SKM-1 (cell line): ENCODE measurements around the gene SSH2.

ENCODE experiments used
- DNase-seq: peaks from one replicate; lab custom pipeline; 2025; ENCODE audit not compliant: unreplicated experiment; lab: John Stamatoyannopoulos, UW

Gene SSH2

DNA sequence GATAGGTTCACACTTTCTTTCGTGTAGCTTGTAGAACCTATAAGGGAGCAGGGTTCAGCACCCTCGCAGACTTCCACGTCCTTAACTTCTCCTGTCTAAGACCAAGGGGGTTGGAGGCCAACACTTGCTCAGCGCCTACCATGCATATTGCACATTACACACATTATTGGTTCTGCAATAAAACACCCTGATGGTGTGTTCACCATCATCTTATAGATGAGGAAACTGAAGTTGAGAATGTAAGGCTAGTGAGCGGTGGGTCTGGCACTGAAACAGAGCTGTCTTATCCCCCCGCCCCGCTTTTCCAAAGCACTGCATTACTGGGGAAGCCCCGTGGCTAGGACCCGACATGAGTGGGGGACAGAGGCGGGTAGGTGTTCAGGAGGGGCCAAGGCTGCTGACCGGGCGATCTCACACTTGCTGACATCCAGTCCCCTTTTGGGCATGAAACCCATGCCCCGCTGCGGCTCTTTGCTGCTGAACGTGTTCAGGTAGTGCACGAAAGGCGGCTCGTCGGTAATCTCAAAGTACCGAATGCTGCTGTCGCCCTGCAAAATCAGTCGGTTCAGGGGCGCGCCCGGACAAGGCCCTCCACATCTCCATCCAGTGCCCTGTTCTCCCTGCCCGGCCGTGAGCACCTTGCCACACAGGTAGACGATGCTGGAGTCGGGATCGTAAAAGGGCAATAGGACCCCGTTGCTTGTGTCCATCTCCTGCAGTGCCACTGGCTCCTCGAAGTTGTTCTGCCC is 313.6 kb downstream of the SSH2 start:
- no peak for DNase-seq

DNA sequence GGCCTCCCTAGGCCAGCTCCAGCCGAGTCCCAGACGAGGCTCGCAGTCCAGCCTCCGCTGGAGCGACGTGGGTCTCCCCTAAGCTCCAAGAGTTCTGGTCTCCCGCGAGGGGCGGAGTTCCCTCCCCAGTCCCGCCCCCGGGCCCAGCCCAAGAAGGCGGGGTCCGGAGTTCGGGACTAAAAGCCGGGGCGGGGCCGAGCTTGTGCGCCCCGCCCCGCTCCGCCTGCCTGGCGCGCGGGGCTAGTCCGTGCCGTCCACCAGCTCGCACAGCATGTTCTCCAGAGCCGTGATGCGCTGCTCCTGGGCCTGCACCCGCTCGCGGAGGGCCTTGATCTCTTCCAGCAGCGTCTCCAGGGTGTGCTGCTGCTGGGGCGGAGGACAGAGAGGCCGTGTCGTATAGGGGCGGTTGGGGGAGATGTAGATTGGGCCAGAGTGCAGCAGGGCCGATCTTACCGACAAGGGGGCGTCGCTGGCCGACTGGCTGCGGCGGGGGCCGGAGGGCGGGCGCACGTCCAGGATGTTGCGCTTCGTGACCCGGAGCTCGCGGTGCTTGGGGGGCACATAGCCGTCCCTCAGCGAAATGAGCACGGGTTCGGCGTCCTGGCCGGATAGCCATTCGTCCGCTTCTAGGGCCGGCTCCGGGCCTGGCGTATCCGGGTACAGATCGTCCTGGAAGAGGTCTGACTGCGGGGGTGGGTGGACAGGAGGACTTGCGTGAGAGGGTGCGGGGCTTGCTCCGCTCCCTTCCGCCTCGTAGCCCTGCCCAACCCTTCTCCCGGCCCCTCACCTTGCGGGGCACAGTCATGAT is 314.3 kb downstream of the SSH2 start:
- DNase-seq: peak; percentile 54

- no peak for DNase-seq
Observed at GRCh38 chr17:29615048-29615385, 315.0 kb downstream of the SSH2 start.

DNA sequence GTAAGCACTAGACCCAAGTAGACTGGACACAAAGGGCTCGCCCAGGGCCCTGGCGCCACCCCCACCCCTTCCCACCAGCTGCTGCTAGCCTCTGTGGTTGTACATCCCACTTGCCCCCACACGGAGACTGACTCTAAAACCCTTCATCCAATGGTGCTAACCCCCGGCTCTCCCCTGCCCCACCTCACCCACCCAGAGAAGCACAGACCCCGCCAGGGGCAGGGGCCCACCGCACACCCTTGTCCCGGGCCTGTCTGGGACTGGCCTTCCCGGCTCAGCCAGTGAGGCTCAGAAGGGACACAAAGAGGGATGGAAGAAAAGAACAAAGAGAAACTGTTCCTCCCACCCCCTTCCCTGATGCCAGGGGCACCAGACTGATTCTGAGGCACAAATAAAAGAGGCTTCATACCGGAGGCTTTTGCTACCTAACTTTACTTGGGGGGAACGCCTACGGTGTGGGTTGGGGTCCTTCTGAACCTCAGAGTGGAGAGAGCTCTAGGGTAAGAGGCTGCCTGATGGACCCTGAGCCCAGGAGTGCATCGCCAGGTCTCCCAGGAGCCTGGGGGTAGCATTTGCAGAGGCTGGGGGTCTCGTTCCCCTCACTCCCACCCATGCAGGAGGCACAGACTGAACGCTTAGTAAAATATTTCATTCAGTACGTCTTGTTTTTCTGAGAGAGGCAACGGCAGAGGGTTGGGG is 315.5 kb downstream of the SSH2 start:
- DNase-seq: no peak

- DNase-seq: no peak
Observed at GRCh38 chr17:29613856-29614255, 316.2 kb downstream of the SSH2 start.

DNA sequence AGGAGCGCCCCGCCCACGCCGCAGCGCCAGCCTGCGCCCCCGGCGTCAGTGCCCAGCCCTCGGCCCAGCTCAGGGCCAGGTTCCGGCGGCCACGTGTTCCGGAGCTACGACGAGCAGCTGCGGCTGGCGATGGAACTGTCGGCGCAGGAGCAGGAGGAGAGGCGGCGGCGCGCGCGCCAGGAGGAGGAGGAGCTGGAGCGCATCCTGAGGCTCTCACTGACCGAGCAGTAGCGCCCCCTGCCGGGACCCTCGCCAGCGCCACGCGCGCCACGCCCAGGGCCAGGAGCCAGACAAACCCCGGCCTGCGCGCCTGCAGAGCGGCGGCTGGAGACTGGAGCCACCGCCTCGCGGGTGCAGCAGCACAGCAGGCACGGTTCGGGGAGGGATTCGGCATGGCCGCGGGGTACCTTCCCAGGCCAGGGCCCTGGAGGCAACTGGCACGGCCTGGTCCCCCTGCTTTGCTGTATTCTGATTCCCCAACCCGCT is 316.6 kb downstream of the SSH2 start:
- DNase-seq: peak; percentile 83

GRCh38 chr17:29612404-29613280 is 317.4 kb downstream of the SSH2 start:
- no peak for DNase-seq

DNA sequence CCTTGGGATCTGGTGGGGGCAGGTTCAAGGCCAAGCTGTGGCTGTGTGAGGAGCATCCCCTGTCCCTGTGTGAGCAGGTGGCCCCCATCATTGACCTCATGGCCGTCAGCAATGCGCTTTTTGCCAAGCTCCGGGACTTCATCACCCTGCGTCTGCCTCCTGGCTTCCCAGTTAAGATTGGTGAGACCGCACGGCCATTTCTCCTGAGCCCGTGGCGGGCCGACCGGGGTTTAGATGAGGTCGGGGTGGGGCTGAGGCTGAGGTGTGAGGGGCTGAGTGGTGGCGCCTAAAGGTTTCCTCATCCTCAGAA is 318.0 kb downstream of the SSH2 start:
- DNase-seq: no peak

DNA sequence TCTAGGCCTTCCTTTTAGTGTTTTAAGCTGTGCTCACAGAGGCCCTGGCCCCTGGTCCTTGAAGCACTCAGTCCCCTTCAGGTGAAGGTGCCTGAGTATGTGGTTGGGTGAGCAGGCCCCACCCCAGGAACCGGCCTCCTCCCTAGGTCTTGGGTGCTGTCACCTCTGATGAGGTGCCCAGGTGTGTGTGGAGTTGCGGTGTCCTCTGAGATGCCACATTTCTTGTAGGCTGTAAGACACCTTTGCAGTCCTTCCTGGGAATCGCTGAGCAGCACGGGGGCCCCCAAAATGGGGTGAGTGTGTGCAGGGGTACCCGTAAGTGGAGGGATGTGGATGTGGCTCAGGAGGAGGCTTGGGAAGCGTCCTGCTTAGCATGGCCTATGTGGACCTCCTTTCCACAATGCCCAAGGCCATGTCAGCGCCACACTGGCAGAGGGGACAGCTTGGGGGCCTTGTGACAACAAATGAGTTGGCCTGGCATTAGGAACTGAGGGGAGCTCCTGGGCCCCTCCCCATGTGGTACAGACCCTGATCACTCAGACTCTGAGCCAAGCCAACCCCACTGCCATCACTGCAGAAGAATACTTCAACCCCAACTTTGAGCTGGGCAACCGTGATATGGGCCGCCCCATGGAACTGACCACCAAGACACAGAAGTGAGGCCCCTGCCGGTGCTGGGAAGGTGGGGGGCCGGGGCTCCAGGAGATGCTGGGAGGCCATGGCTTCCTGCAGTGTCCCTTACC is 318.5 kb downstream of the SSH2 start:
- no peak for DNase-seq

DNA sequence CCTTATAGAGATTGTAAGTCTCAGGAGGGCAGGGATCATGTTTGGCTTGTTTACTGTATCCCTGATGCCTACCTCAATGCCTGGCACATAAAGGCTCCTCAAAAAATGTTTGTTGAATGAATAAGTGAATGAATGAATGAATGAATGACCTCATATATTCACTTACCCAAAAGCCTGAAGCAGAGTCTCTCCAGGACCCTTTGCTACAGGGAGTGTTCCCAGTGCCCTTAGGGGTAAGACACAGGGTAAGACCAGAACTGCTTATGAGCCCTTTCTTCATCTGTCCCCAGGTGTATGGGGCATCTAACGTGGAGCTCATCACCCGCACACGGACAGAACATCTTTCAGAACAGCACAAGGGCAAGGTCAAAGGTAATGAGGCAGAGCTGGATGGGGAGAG is 319.6 kb downstream of the SSH2 start:
- no peak for DNase-seq

DNA sequence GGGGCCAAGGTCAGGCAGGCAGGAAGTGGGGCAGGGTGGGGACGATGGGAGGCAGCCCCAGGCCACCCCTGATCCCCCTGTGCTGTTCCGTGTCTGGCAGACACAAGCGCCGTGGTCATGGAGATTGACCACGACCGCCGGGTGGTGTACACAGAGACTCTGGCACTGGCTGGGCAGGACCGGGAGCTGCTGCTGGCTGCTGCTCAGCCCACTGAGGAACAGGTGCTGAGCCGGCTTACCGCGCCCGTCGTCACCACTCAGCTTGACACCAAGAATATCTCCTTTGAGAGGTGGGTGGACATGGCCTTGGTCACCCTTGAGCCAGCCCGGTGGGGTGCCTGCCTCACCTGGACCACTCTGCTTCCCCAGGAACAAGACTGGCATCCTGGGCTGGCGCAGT is 321.0 kb downstream of the SSH2 start:
- no peak for DNase-seq

DNA sequence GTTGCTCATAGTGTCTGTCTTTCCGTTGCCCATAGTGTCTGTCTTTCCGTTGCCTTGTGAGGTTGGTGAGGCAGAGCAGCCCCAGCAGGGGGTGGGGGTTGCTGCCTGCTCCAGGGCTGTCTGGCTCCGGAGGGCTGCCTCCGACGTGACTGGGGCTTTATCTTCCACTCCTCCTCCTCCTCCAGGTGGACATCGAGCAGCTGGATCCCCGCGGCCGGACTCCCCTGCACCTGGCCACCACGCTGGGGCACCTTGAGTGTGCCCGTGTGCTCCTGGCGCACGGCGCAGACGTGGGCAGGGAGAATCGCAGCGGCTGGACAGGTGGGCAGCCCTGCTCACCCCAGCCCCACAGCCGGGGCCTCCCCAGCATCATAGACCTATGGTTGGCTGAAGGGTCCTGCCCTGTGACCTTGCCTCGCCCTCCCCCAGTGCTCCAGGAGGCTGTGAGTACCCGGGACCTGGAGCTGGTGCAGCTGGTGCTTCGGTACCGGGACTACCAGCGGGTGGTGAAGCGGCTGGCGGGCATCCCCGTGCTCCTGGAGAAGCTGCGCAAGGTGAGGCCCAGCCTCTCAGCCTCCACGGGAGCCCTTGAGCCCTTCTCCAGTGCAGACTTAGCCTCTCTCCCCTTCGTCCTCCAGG is 322.4 kb downstream of the SSH2 start:
- no peak for DNase-seq

GRCh38 chr17:29603109-29603674 is 326.8 kb downstream of the SSH2 start:
- DNase-seq: no peak

DNA sequence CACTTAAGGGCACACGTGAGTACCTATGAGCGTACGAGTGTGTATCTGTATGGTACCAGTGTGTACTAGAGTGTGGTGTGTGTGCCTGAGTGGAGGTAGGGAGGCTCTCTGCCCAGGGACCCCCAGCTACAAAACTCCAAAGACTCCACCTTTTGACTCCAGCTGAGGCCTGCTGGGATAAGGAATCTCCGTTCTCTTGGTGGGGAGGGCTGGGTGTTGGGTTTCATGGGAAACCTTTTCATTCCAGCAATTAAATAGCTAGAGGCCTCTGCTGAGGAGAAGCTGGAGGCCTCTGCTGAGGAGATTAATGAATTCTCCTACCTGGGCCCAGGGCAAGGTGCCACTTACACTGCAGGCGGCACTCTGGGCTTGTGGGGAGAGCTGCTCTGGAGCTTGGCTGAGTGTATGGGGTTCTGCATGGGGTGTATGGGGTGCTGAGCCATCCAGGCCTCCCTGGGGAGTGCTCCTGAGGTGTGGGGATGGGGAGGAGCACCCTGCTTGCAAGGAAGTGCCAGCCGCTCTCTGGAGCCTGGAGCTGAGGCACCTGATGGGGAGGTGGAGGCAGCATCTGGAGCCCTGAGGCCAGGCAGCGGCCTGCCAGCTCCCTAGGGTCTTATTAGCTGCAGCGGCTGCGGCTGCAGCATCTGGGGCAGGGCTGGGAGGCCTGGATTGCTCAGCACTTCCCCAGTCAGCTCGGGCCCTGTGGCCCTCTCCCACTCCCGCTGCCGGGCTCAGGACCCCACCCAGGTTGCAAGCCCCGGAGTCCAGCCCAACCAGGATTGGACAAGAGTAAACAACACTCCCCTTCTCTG is 332.5 kb downstream of the SSH2 start:
- DNase-seq: no peak

DNA sequence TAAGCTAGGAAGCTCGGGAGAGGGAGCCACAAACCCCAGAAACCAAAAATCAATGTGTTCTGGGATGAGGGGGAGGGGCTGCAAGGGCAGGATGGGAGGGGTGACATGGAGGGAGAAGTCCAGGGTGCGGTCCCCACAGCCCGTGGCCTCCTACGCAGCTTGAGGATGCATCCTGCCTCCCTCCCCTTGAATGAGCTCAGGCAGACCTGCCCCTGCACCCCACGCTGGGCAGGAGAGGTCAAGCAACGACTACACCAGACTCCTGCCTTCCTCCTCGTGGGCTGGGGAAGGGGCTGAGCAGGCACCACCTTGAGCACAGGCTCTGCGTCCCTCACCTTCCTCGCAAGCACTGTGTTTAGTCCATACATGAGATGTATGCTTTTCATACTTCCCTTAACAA is 333.2 kb downstream of the SSH2 start:
- DNase-seq: no peak

GRCh38 chr17:29595943-29596774 is 333.9 kb downstream of the SSH2 start:
- no peak for DNase-seq

DNA sequence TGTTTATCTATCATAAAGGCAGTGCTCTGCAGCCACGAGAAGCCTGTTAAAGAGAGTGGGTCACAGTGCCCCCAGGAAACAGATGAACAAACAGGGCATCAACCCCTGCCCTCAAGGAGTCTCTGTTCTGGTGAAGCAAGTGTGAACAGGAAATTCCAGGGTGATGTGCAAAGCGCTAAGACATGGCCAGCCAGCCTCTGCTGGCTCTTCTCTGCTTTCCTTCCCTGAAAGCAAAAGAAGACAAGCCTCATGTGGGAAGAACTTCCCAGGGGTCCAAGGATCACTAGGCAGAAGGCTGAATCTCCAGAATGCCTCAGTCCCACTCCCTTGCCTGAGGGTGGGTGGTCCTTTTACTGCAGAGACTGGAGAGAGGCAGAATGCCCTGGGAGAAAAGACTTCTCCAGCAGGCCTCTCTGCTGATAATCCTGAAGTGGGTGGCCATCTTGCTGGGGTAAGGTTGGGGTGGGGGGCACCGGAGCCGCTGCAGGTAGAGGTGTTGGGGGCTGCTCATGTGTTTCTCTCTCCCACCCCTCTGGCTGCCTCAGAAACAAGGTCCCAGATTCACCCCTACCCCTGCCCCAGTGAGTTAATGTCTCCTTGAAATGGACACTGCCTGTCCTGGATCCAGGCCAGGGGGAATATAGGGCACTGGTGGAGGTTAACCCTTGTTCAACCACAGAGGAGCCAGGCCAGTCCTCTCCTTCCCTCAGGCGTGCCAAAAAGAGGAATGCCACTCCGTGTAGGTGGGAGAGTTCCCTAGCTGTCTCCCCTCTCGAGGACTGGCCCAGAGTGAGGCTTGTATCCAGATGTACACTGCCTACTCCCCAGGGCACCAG is 334.7 kb downstream of the SSH2 start:
- DNase-seq: no peak
